ENCODE measurements around the gene IL1RL1.

DNA sequence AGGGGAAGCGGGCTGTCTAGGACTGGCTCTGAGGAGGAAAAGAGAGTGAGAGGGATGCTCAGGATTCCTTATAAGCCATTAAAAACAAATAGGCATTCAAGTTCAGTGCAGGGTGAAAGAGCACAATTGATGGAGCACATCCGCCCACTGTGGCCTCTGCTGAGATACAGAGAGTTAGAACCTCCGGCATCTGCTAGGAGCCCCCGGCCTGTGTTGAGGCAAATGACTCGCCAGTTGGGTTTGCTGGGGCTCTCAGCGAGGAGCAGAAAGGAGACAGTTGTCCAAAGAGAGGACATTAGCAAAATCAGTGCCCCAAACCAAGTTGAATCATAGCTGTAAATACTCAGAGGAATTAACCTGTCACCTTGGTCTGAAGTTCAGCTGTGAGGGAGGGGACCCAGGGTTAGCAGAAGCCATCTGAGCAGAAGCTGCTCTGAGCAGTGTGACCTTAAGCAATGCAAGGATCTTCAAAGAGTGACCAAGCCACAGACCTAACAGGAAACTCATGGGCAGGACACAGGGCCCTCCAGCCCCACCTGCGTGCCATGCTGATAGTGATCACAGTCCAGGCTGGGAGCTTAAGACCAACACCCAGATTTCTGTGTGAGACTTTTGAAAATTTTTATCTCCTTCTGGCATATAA, 88.3 kb downstream of the IL1RL1 start:
- TF ChIP-seq, protein P1, sequence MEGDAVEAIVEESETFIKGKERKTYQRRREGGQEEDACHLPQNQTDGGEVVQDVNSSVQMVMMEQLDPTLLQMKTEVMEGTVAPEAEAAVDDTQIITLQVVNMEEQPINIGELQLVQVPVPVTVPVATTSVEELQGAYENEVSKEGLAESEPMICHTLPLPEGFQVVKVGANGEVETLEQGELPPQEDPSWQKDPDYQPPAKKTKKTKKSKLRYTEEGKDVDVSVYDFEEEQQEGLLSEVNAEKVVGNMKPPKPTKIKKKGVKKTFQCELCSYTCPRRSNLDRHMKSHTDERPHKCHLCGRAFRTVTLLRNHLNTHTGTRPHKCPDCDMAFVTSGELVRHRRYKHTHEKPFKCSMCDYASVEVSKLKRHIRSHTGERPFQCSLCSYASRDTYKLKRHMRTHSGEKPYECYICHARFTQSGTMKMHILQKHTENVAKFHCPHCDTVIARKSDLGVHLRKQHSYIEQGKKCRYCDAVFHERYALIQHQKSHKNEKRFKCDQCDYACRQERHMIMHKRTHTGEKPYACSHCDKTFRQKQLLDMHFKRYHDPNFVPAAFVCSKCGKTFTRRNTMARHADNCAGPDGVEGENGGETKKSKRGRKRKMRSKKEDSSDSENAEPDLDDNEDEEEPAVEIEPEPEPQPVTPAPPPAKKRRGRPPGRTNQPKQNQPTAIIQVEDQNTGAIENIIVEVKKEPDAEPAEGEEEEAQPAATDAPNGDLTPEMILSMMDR (IDR thresholded peaks at IDR 0.05): no peak
- TF ChIP-seq POLR2AphosphoS5 (IDR thresholded peaks at IDR 0.05): no peak
- no peak for TF ChIP-seq EP300 (IDR thresholded peaks at IDR 0.05)
- TF ChIP-seq POLR2A (IDR thresholded peaks at IDR 0.05): no peak

Data from suprapubic skin (tissue), 4 donors.